ENCODE data around the gene NUP98. TPM values are rescaled to one million over a fixed set of nuclear protein-coding genes. Genes with fewer than 3 reads are reported as not detected.

NUP98 gene
- total RNA-seq, 1 experiment from 2014 or later: 98.4 TPM

DNA sequence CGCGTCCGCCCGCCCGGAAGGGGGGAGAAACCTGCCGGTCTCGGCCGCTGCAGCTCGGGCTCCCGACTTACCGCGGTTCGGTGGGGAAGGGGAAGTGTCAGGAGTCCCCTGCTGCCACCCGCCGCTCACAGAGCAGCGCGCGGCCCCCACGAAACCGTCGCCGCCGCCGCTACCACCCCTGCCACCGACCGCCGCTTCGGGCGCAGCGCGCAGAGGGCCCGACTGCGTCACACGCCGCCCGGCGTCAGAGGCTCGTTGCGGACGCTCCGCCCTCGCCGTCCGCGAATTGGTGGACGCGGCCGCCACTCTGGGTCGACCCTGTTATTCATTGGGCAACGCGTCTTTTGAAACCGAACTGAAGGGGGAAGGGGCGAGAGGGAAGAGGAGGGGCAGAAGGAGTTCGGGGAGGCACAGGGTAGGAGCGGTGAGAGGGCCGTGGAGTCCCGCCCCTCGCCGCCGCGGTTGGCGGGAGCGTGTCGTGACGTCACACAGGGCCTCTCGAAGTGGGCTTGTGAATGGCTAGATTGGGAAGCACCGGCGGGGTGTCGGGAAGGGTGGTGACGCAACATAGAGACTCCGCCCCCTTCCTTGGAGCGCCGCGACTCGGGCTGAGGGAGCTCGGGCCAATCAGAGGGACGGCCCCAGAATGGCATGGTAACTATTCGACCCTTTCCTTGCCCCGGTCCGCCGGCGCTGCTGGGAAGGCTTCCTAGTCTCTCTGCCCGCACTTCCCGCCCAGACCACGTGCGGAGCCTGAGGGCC is at the start of gene NUP98 (continued):
- TF ChIP-seq, protein P1, sequence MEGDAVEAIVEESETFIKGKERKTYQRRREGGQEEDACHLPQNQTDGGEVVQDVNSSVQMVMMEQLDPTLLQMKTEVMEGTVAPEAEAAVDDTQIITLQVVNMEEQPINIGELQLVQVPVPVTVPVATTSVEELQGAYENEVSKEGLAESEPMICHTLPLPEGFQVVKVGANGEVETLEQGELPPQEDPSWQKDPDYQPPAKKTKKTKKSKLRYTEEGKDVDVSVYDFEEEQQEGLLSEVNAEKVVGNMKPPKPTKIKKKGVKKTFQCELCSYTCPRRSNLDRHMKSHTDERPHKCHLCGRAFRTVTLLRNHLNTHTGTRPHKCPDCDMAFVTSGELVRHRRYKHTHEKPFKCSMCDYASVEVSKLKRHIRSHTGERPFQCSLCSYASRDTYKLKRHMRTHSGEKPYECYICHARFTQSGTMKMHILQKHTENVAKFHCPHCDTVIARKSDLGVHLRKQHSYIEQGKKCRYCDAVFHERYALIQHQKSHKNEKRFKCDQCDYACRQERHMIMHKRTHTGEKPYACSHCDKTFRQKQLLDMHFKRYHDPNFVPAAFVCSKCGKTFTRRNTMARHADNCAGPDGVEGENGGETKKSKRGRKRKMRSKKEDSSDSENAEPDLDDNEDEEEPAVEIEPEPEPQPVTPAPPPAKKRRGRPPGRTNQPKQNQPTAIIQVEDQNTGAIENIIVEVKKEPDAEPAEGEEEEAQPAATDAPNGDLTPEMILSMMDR (IDR thresholded peaks at IDR 0.05 in 2 of 3, conservative IDR thresholded peaks at IDR 0.05 in 1 of 3; ENCODE audit: borderline replicate concordance in 1 of 3, insufficient read depth in 1 of 3, low read depth in 2 of 3, low read length in 2 of 3): no peak
- TF ChIP-seq TCF7L2 (IDR thresholded peaks at IDR 0.05; ENCODE audit: borderline replicate concordance, extremely low read depth, insufficient read depth, insufficient read length): peak; percentile 91
- TF ChIP-seq, protein P2, sequence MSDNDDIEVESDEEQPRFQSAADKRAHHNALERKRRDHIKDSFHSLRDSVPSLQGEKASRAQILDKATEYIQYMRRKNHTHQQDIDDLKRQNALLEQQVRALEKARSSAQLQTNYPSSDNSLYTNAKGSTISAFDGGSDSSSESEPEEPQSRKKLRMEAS (IDR thresholded peaks at IDR 0.05): peak; percentile 98
- no peak for TF ChIP-seq JUND (IDR thresholded peaks at IDR 0.05)
- peak; percentile 96 for TF ChIP-seq CEBPB (IDR thresholded peaks at IDR 0.05; ENCODE audit: low read depth)
- peak; percentile 99 for TF ChIP-seq SP1 (IDR thresholded peaks at IDR 0.05; ENCODE audit: low read depth)

DNA sequence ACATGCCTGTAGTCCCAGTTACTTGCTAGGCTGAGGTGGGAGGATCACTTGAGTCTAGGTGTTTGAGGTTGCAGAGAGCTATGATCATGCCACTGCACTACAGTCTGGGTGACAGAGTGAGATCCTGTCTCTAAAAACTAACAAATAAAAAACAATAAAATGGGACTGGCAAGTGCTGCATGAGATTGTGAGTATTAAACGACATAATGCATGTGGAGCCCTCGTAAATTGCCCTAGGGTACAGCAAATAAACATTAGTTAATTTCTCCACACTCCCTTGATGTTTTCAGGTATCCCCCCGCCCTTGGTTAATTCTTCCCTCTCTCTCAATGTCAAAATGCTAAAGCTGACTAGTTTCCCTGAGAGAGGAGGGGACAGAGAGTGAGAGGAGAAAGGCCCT is 48.3 kb upstream of the NUP98 start:
- POLR2A ChIA-PET: no interaction called here

More for the DNA sequence above, 48.3 kb upstream of the NUP98 start:
- Histone ChIP-seq H3K4me1 (ENCODE audit: control insufficient read depth in 1 of 2, insufficient read depth in 2 of 2, low read length in 2 of 2) (peaks cover 6 to 25% of the 10 kb centered on the region in 2 experiments; a peak in 3 of 4 replicates), H3K9me2 (ENCODE audit: insufficient read depth) (no peaks in the 10 kb centered on the region), H2AFZ (ENCODE audit: low read depth, low read length, poor library complexity, severe bottlenecking) (no peak overlapping the region), H3K9me3 (ENCODE audit: control insufficient read depth in 1 of 2, insufficient read depth in 1 of 2, low read depth in 1 of 2, low read length in 2 of 2) (no peaks in the 10 kb centered on the region), H3K27ac (ENCODE audit: low read depth, low read length) (no peak overlapping the region), H3K27me3 (ENCODE audit: insufficient read depth, low read length) (0 out of 2 replicates have a peak, but pooled peaks cover 3% of the 10 kb centered on the region), H3K4me3 (replicated peaks in 1 of 2; ENCODE audit: low read depth in 1 of 2, low read length in 2 of 2) (no peak overlapping the region), H3K79me2 (ENCODE audit: insufficient read depth, low read length) (no peaks in the 10 kb centered on the region), H4K20me1 (ENCODE audit: insufficient read depth) (no peaks in the 10 kb centered on the region), H3K9ac (ENCODE audit: low read length) (no peak overlapping the region), H3K36me3 (ENCODE audit: control insufficient read depth in 1 of 2, insufficient read depth in 2 of 2, low read length in 2 of 2) (no peaks in the 10 kb centered on the region), H3K4me2 (ENCODE audit: low read length) (peak overlapping the region; percentile 26)
- CTCF ChIA-PET: interaction anchor here (2.0 to 4.0 kb wide), 2 partner anchors 9 to 228 kb away, joined by 5 to 28 read pairs; partner anchors contain the start of gene STIM1
- BruUV-seq (replicated peaks): no TSS peak
- RAD21 ChIA-PET (ENCODE audit: low non-redundant PET in 1 of 2, low total read pairs in 2 of 2, uncharacterized antibody in 2 of 2, unreplicated experiment in 2 of 2): no interaction called here
- ATAC-seq (no peak), DNase-seq (ENCODE audit: low read depth, low spot score) (no peak)
- TF ChIP-seq TCF7L2 (IDR thresholded peaks at IDR 0.05; ENCODE audit: borderline replicate concordance, extremely low read depth, insufficient read depth, insufficient read length): no peak
- no peak for TF ChIP-seq ELF1 (IDR thresholded peaks at IDR 0.05; ENCODE audit: borderline replicate concordance, low read depth)
- no peak for TF ChIP-seq YY1 (IDR thresholded peaks at IDR 0.05; ENCODE audit: extremely low read depth, insufficient replicate concordance, low read depth, low read length)
- TF ChIP-seq CEBPB (IDR thresholded peaks at IDR 0.05; ENCODE audit: low read depth): no peak
- no peak for TF ChIP-seq CBX3 (IDR thresholded peaks at IDR 0.05; ENCODE audit: low read depth)
- TF ChIP-seq EGR1 (IDR thresholded peaks at IDR 0.05; ENCODE audit: low read depth): no peak
- no peak for TF ChIP-seq FOSL1 (IDR thresholded peaks at IDR 0.05; ENCODE audit: low read depth)
- no peak for TF ChIP-seq ZNF274 (IDR thresholded peaks at IDR 0.05; ENCODE audit: low read depth, low read length)
- no peak for TF ChIP-seq RAD21 (IDR thresholded peaks at IDR 0.05; ENCODE audit: low read depth)
- TF ChIP-seq ZFX (IDR thresholded peaks at IDR 0.05): no peak
- TF ChIP-seq, protein P3, sequence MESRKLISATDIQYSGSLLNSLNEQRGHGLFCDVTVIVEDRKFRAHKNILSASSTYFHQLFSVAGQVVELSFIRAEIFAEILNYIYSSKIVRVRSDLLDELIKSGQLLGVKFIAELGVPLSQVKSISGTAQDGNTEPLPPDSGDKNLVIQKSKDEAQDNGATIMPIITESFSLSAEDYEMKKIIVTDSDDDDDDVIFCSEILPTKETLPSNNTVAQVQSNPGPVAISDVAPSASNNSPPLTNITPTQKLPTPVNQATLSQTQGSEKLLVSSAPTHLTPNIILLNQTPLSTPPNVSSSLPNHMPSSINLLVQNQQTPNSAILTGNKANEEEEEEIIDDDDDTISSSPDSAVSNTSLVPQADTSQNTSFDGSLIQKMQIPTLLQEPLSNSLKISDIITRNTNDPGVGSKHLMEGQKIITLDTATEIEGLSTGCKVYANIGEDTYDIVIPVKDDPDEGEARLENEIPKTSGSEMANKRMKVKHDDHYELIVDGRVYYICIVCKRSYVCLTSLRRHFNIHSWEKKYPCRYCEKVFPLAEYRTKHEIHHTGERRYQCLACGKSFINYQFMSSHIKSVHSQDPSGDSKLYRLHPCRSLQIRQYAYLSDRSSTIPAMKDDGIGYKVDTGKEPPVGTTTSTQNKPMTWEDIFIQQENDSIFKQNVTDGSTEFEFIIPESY (IDR thresholded peaks at IDR 0.05; ENCODE audit: extremely low read depth, insufficient replicate concordance, low read length): no peak
- TF ChIP-seq SP1 (IDR thresholded peaks at IDR 0.05; ENCODE audit: low read depth): no peak
- no peak for TF ChIP-seq EZH2phosphoT487 (IDR thresholded peaks at IDR 0.05; ENCODE audit: borderline replicate concordance)
- TF ChIP-seq SRF (IDR thresholded peaks at IDR 0.05; ENCODE audit: low read depth): no peak
- no peak for TF ChIP-seq EZH2 (IDR thresholded peaks at IDR 0.05)
- TF ChIP-seq, protein P4, sequence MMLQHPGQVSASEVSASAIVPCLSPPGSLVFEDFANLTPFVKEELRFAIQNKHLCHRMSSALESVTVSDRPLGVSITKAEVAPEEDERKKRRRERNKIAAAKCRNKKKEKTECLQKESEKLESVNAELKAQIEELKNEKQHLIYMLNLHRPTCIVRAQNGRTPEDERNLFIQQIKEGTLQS (IDR thresholded peaks at IDR 0.05): no peak
- intact Hi-C loops (cut with micrococcal nuclease): no loop called here

Data from HCT116 (cell line).